HEK293 (cell line): ENCODE measurements around the gene IQCH.

Experiments
- CTCF ChIA-PET: fragments of 350-600 bp; formaldehyde crosslinking; extraction: SDS; loops from one replicate; lab custom pipeline; 2021; ENCODE audit warnings: antibody characterized with exemption; lab: Yijun Ruan, JAX
- POLR2A ChIA-PET: fragments of 300-600 bp; formaldehyde crosslinking; extraction: SDS; loops from one replicate; lab custom pipeline; 2020; ENCODE audit warnings: antibody characterized with exemption, inconsistent platforms; lab: Yijun Ruan, JAX
- H3K27ac ChIP-seq: fragments of 200-500 bp; sonication (Bioruptor generic); 2 replicates; pipeline ENCODE4 v1.5.1; 2014; ENCODE audit warnings: low read depth, low read length, control low read depth, inconsistent platforms; ENCODE audit errors: extremely low read depth
- H3K36me3 ChIP-seq, 2 experiments: fragments of 200-500 bp in 1 of 2; sonication (Bioruptor generic) in 1 of 2; 1 replicate in 1 of 2; 2 replicates in 1 of 2; pipeline ENCODE4 v1.5.1; 2014 to 2017; ENCODE audit warnings: inconsistent platforms in 2 of 2, low read length in 2 of 2; ENCODE audit not compliant: control insufficient read depth in 2 of 2, insufficient read depth in 1 of 2
- H3K4me1 ChIP-seq: fragments of 200-500 bp; sonication (Bioruptor generic); 2 replicates; pipeline ENCODE4 v1.5.1; 2014; ENCODE audit warnings: mild to moderate bottlenecking, low read length, inconsistent platforms; ENCODE audit not compliant: control insufficient read depth, insufficient read depth
- H3K4me3 ChIP-seq: 2 replicates; pipeline ENCODE4 v1.5.1; 2011; ENCODE audit warnings: low read depth, mild to moderate bottlenecking, control low read depth, low read length, moderate library complexity
- H3K9me3 ChIP-seq: fragments of 200-500 bp; sonication (Bioruptor generic); 2 replicates; pipeline ENCODE4 v1.5.1; 2014; ENCODE audit warnings: low read depth, low read length, inconsistent platforms; ENCODE audit not compliant: control insufficient read depth, insufficient read depth
- GLI2 ChIP-seq: fragments of 450-650 bp; formaldehyde crosslinking; IDR thresholded peaks from 2 replicates; pipeline ENCODE4; 2017; ENCODE audit warnings: missing biosample characterization, missing genetic modification characterization, low read depth, borderline replicate concordance
- GLI4 ChIP-seq: fragments of 450-650 bp; formaldehyde crosslinking; IDR thresholded peaks from 2 replicates; pipeline ENCODE4 v1.5.1; 2016; ENCODE audit warnings: missing biosample characterization, missing genetic modification characterization
- GLIS2 ChIP-seq: fragments of 450-650 bp; formaldehyde crosslinking; IDR thresholded peaks from 2 replicates; pipeline ENCODE4 v1.5.1; 2016; ENCODE audit warnings: missing biosample characterization, missing genetic modification characterization
- HOXC10 ChIP-seq: sonication (generic); formaldehyde crosslinking; IDR thresholded peaks from 2 replicates; pipeline ENCODE4 v1.8.1; 2023; ENCODE audit warnings: mild to moderate bottlenecking, missing genetic modification reagents
- MEIS1 ChIP-seq: sonication (generic); formaldehyde crosslinking; IDR thresholded peaks from 2 replicates; pipeline ENCODE4 v1.8.1; 2022; ENCODE audit warnings: missing genetic modification reagents, mild to moderate bottlenecking, borderline replicate concordance
- PRDM4 ChIP-seq: fragments of 450-650 bp; formaldehyde crosslinking; IDR thresholded peaks from 2 replicates; pipeline ENCODE4 v1.5.1; 2017; ENCODE audit warnings: missing biosample characterization, missing genetic modification characterization
- PRDM6 ChIP-seq: fragments of 450-650 bp; formaldehyde crosslinking; IDR thresholded peaks from 2 replicates; pipeline ENCODE4 v1.5.1; 2017; ENCODE audit warnings: missing biosample characterization, missing genetic modification characterization
- WT1 ChIP-seq: fragments of 450-650 bp; formaldehyde crosslinking; IDR thresholded peaks from 2 replicates; pipeline ENCODE4 v1.5.1; 2016; ENCODE audit warnings: missing biosample characterization, missing genetic modification characterization
- YY2 ChIP-seq: fragments of 450-650 bp; formaldehyde crosslinking; IDR thresholded peaks from 2 replicates; pipeline ENCODE4 v1.5.1; 2016; ENCODE audit warnings: missing biosample characterization, missing genetic modification characterization
- ZNF155 ChIP-seq: fragments of 450-650 bp; formaldehyde crosslinking; IDR thresholded peaks from 2 replicates; pipeline ENCODE4 v1.5.1; 2016; ENCODE audit warnings: missing biosample characterization, missing genetic modification characterization
- ZNF16 ChIP-seq: fragments of 450-650 bp; formaldehyde crosslinking; IDR thresholded peaks from 2 replicates; pipeline ENCODE4 v1.5.1; 2016; ENCODE audit warnings: low read depth, missing biosample characterization, missing genetic modification characterization
- ZNF26 ChIP-seq: fragments of 450-650 bp; formaldehyde crosslinking; IDR thresholded peaks from 2 replicates; pipeline ENCODE4 v1.5.1; 2016; ENCODE audit warnings: missing biosample characterization, missing genetic modification characterization
- ZNF311 ChIP-seq: fragments of 450-650 bp; formaldehyde crosslinking; IDR thresholded peaks from 2 replicates; pipeline ENCODE4 v1.5.1; 2017; ENCODE audit warnings: missing biosample characterization, missing genetic modification characterization, borderline replicate concordance
- ZNF362 ChIP-seq: fragments of 450-650 bp; formaldehyde crosslinking; IDR thresholded peaks from 2 replicates; pipeline ENCODE4 v1.5.1; 2016; ENCODE audit warnings: missing biosample characterization, missing genetic modification characterization
- ZNF449 ChIP-seq: fragments of 450-650 bp; formaldehyde crosslinking; IDR thresholded peaks from 2 replicates; pipeline ENCODE4 v1.5.1; 2017; ENCODE audit warnings: missing biosample characterization, mild to moderate bottlenecking, missing genetic modification characterization, moderate library complexity
- ZNF488 ChIP-seq: fragments of 450-650 bp; formaldehyde crosslinking; IDR thresholded peaks from 2 replicates; pipeline ENCODE4 v1.5.1; 2016; ENCODE audit warnings: missing biosample characterization, missing genetic modification characterization
- ZNF544 ChIP-seq: fragments of 450-650 bp; formaldehyde crosslinking; IDR thresholded peaks from 2 replicates; pipeline ENCODE4 v1.5.0; 2017; ENCODE audit warnings: missing biosample characterization, missing genetic modification characterization
- ZNF580 ChIP-seq: fragments of 450-650 bp; formaldehyde crosslinking; IDR thresholded peaks from 2 replicates; pipeline ENCODE4 v1.5.1; 2016; ENCODE audit warnings: missing biosample characterization, missing genetic modification characterization
- ZNF645 ChIP-seq: fragments of 450-650 bp; formaldehyde crosslinking; IDR thresholded peaks from 2 replicates; pipeline ENCODE4; 2016; ENCODE audit warnings: missing biosample characterization, missing genetic modification characterization
- ZNF670 ChIP-seq: fragments of 450-650 bp; formaldehyde crosslinking; IDR thresholded peaks from 2 replicates; pipeline ENCODE4 v1.5.1; 2016; ENCODE audit warnings: missing biosample characterization, missing genetic modification characterization, low read depth
- ZNF791 ChIP-seq: fragments of 450-650 bp; formaldehyde crosslinking; IDR thresholded peaks from 2 replicates; pipeline ENCODE4 v1.5.1; 2016; ENCODE audit warnings: missing biosample characterization, missing genetic modification characterization
- ZSCAN30 ChIP-seq: fragments of 450-650 bp; IDR thresholded peaks from 2 replicates; pipeline ENCODE4 v1.5.1; 2018; ENCODE audit warnings: missing biosample characterization, mild to moderate bottlenecking, missing genetic modification characterization, moderate library complexity

IQCH gene

GRCh38 chr15:67523330-67523729, 268.7 kb downstream of the IQCH start (continued):
- TF ChIP-seq PRDM4 (tag by site-specific recombination), result no peak
- TF ChIP-seq HOXC10, result no peak
- TF ChIP-seq ZSCAN30 (tag by site-specific recombination), result peak; percentile 76
- no peak for TF ChIP-seq ZNF791 (tag by site-specific recombination)
- no peak for TF ChIP-seq MEIS1 (CRISPR knock-in tag)
- TF ChIP-seq WT1 (tag by site-specific recombination), result 0 out of 2 replicates have a peak, but pooled peaks have one; percentile 7
- TF ChIP-seq GLI2 (tag by site-specific recombination), result no peak
- no peak for TF ChIP-seq ZNF645 (tag by site-specific recombination)
- no peak for TF ChIP-seq YY2 (tag by site-specific recombination)
- no peak for TF ChIP-seq GLIS2 (tag by site-specific recombination)
- no peak for TF ChIP-seq ZNF449 (tag by site-specific recombination)
- TF ChIP-seq, all 188 proteins: peak for 4

- Histone ChIP-seq H3K27ac (no peak overlapping the region), H3K9me3 (no peaks in the 10 kb centered on the region), H3K4me3 (no peak overlapping the region), H3K36me3 (peaks cover 0 to 4% of the 10 kb centered on the region in 2 experiments; a peak in 2 of 3 replicates), H3K4me1 (peaks cover 33% of the 10 kb centered on the region)
- CTCF ChIA-PET, result interaction anchor here (0.9 to 1.2 kb wide), 3 partner anchors 69 to 578 kb away, joined by 3 to 5 read pairs (median 3); no protein-coding TSS in a partner anchor
- POLR2A ChIA-PET, result interaction anchor here (1.0 kb wide), 1 partner anchor 18 kb away, joined by 7 read pairs; the partner anchor contains the start of gene MAP2K5
- TF ChIP-seq ZNF155 (tag by site-specific recombination) (no peak), ZNF362 (tag by site-specific recombination) (peak; percentile 28; the same call in 1 of the 2 replicates), HOXC10 (no peak), ZNF449 (tag by site-specific recombination) (no peak), PRDM6 (tag by site-specific recombination) (peak; percentile 87), ZNF26 (tag by site-specific recombination) (no peak), ZNF16 (tag by site-specific recombination) (no peak), GLI4 (tag by site-specific recombination) (no peak), ZNF580 (no peak), ZNF670 (tag by site-specific recombination) (no peak), ZNF544 (no peak), ZNF311 (tag by site-specific recombination) (no peak), ZNF488 (no peak)
Measured at GRCh38 chr15:67524235-67524634, 269.6 kb downstream of the IQCH start.
